Inflammatory macrophage (primary cell): ENCODE results near the gene CRIM1.
"Not testable (repeated sequence)": the region's sequence is repeated elsewhere in the genome, so short reads cannot be mapped to it uniquely, and the experiment has no call there.

Experiments
- DNase-seq, 2 donors: peaks; one replicate each; pipeline ENCODE4 v3.0.0-alpha.2; 2020 to 2022

CRIM1 gene

GRCh38 chr2:36354811-36355150, 797 bp upstream of the CRIM1 start:
- no peak for DNase-seq

GRCh38 chr2:36355890-36356297, 316 bp downstream of the CRIM1 start:
- DNase-seq: no peak

GRCh38 chr2:36356298-36356989, 866 bp downstream of the CRIM1 start:
- peak; percentile 24 to 54 for DNase-seq

- peak; percentile 14 to 35 for DNase-seq
Observed at GRCh38 chr2:36356990-36357846, 1.6 kb downstream of the CRIM1 start.

- peak in 1 of 2 donors; percentile 25 for DNase-seq
Observed at GRCh38 chr2:36357847-36358659, 2.5 kb downstream of the CRIM1 start.

GRCh38 chr2:36359067-36359466, 3.5 kb downstream of the CRIM1 start:
- peak in 1 of 2 donors; percentile 12 for DNase-seq

- DNase-seq: no peak
Observed at GRCh38 chr2:36360063-36360462, 4.5 kb downstream of the CRIM1 start.

GRCh38 chr2:36360834-36361233, 5.3 kb downstream of the CRIM1 start:
- no peak for DNase-seq

GRCh38 chr2:36361396-36361795, 5.8 kb downstream of the CRIM1 start:
- no peak for DNase-seq

GRCh38 chr2:36362291-36362690, 6.7 kb downstream of the CRIM1 start:
- no peak for DNase-seq

- DNase-seq: not testable (repeated sequence)
Observed at GRCh38 chr2:36363085-36363484, 7.5 kb downstream of the CRIM1 start.

GRCh38 chr2:36366491-36367120, 11.0 kb downstream of the CRIM1 start:
- no peak for DNase-seq

- no peak for DNase-seq
Observed at GRCh38 chr2:36367486-36367885, 11.9 kb downstream of the CRIM1 start.

GRCh38 chr2:36367895-36368353, 12.3 kb downstream of the CRIM1 start:
- DNase-seq: no peak

- DNase-seq: no peak
Observed at GRCh38 chr2:36368438-36368837, 12.9 kb downstream of the CRIM1 start.

- DNase-seq: no peak
Observed at GRCh38 chr2:36369163-36369562, 13.6 kb downstream of the CRIM1 start.

GRCh38 chr2:36369716-36370115, 14.1 kb downstream of the CRIM1 start:
- DNase-seq: no peak

GRCh38 chr2:36370281-36370680, 14.7 kb downstream of the CRIM1 start:
- no peak for DNase-seq

- no peak for DNase-seq
Observed at GRCh38 chr2:36371070-36371874, 15.7 kb downstream of the CRIM1 start.

GRCh38 chr2:36371928-36372391, 16.4 kb downstream of the CRIM1 start:
- DNase-seq: no peak

- DNase-seq: no peak
Observed at GRCh38 chr2:36373149-36373926, 17.8 kb downstream of the CRIM1 start.
